Measurements from ENCODE around the gene MEIS2.

The MEIS2 gene

DNA sequence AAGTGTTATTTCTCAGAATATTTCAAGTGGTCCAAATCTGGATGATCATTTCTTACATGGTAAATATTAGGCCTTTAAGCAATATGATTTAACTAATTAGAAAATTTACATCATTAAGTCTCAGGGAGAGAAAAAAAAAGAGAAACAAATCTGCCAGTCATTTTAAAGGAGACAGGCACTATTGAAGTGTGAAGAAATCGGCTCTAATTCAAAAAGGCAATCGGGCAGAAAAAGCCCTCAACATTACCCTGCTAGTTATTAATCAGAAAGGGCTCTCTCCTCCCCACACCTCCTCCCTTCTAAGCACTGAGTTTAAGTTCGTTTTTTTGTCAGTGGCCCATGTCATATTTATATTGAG is 215.9 kb downstream of the MEIS2 start:
- Mint-ChIP-seq H3K4me3 (peak overlapping the region; percentile 76 to 86 (median 78)), H3K9me3 (no peaks in the 10 kb centered on the region), H3K27me3 (ENCODE audit: low read depth) (peaks cover 100% of the 10 kb centered on the region), H3K4me1 (peaks cover 70% of the 10 kb centered on the region), H3K36me3 (ENCODE audit: low read depth) (no peaks in the 10 kb centered on the region), H3K27ac (peak overlapping the region; percentile 81 to 98 (median 94))
- TF ChIP-seq, protein P1, sequence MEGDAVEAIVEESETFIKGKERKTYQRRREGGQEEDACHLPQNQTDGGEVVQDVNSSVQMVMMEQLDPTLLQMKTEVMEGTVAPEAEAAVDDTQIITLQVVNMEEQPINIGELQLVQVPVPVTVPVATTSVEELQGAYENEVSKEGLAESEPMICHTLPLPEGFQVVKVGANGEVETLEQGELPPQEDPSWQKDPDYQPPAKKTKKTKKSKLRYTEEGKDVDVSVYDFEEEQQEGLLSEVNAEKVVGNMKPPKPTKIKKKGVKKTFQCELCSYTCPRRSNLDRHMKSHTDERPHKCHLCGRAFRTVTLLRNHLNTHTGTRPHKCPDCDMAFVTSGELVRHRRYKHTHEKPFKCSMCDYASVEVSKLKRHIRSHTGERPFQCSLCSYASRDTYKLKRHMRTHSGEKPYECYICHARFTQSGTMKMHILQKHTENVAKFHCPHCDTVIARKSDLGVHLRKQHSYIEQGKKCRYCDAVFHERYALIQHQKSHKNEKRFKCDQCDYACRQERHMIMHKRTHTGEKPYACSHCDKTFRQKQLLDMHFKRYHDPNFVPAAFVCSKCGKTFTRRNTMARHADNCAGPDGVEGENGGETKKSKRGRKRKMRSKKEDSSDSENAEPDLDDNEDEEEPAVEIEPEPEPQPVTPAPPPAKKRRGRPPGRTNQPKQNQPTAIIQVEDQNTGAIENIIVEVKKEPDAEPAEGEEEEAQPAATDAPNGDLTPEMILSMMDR (IDR thresholded peaks at IDR 0.05; ENCODE audit: unreplicated experiment in 3 of 3), result no peak

DNA sequence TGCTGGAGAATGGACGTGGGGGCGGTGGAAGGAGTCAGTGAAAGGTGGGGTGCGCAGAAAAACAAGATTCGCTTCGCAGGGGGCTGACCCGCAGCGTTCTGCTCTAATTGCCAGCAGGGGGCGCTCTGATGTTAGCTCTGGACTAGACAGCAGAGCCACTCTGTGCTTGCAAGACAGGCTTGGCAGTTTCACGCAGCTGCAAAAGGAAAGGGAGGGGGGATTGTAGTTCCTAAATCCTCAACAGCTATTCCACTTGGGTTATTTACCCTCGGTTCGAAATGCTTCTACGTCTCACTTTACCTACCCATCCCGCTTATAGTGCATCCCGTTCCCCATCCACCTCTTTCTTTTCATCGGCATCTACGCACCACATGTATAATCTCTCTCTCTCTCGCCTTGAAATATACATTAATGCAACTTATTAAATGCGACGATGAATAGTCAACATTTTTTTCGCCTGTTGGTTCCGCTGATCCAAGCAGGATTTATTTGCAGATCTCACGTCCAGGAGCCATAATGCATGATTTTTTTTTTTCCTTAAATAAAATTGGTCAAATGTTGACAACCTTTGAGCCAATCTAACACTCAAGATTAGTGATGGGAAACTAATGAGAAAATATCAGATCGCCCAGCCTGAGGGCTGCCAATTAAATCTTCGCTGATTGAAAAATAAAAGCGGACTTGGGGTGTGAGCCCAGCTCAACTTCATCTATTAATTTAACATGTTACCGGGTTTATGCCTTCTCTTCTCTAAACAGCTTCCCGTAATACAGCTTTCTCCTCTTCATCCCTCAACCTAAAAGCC is 216.4 kb downstream of the MEIS2 start:
- Mint-ChIP-seq H3K4me1 (peaks cover 69% of the 10 kb centered on the region), H3K36me3 (ENCODE audit: low read depth) (no peaks in the 10 kb centered on the region), H3K27ac (peak overlapping the region; percentile 81 to 98 (median 94)), H3K9me3 (no peaks in the 10 kb centered on the region), H3K4me3 (peak overlapping the region; percentile 76 to 86 (median 78)), H3K27me3 (ENCODE audit: low read depth) (peaks cover 100% of the 10 kb centered on the region)
- TF ChIP-seq, protein P1 (IDR thresholded peaks at IDR 0.05; ENCODE audit: unreplicated experiment in 3 of 3), result peak; percentile 92 to 94 (median 93)

DNA sequence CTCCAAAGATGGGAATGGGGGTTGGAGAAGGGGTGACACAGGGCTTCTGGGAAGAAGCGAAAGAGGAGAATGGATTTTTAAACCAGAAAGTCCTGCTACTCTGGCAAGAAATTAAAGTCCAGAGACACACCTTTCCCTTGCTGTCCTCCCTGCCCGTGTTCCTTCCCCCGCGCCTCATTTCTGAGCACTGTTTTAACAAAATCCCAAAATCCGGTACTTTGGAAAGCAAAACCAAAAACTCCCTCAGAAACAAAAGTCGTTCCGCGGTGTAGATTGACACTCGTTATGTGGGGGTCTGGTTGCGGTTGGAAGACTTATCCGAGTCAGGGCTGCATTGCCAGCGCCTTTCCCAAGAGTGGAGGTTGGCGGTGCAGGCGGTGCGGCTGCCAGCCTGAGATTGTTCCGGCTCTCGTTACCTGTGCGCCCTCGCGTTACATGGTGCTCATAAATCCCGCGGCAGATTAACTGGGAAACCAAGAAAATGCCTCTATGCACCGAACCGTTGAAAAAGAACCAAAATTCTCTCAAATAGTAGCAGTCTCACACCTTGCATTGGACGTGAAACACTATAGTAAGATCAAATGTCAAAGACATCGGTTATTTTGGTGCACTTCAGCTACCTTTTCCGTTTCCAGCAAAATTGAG is 217.7 kb downstream of the MEIS2 start:
- no peaks in the 10 kb centered on the region for H3K9me3 Mint-ChIP-seq
- no peaks in the 10 kb centered on the region for H3K36me3 Mint-ChIP-seq (ENCODE audit: low read depth)
- peak overlapping the region; percentile 81 to 98 (median 94) for H3K27ac Mint-ChIP-seq
- TF ChIP-seq, protein P1 (IDR thresholded peaks at IDR 0.05; ENCODE audit: unreplicated experiment in 3 of 3), result no peak
- peaks cover 100% of the 10 kb centered on the region for H3K27me3 Mint-ChIP-seq (ENCODE audit: low read depth)
- H3K4me3 Mint-ChIP-seq, result peak overlapping the region; percentile 76 to 86 (median 78)
- peaks cover 72% of the 10 kb centered on the region for H3K4me1 Mint-ChIP-seq

DNA sequence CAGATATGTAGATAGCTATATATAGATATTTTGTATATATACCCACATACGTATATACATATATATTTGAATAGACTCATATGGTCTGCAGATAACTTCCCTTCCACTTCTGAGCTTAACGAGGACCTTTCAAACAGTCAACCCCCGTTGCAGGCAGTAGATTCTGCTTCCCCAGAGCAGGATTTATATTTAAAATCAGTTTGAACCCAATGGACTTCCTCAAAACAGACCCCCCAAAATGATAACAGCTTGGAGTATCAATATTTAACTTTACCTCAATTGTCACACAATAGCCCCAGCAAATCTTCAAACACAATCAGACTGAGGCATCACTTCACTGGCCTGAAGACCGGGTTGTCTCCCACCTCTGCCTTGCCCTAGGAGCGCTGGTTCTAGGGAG is 218.3 kb downstream of the MEIS2 start:
- peaks cover 100% of the 10 kb centered on the region for H3K27me3 Mint-ChIP-seq (ENCODE audit: low read depth)
- peaks cover 73% of the 10 kb centered on the region for H3K4me1 Mint-ChIP-seq
- H3K9me3 Mint-ChIP-seq, result no peaks in the 10 kb centered on the region
- no peaks in the 10 kb centered on the region for H3K36me3 Mint-ChIP-seq (ENCODE audit: low read depth)
- TF ChIP-seq, protein P1 (IDR thresholded peaks at IDR 0.05; ENCODE audit: unreplicated experiment in 3 of 3), result no peak
- H3K27ac Mint-ChIP-seq, result peak overlapping the region; percentile 81 to 98 (median 94)
- peak overlapping the region; percentile 76 to 86 (median 78) for H3K4me3 Mint-ChIP-seq

DNA sequence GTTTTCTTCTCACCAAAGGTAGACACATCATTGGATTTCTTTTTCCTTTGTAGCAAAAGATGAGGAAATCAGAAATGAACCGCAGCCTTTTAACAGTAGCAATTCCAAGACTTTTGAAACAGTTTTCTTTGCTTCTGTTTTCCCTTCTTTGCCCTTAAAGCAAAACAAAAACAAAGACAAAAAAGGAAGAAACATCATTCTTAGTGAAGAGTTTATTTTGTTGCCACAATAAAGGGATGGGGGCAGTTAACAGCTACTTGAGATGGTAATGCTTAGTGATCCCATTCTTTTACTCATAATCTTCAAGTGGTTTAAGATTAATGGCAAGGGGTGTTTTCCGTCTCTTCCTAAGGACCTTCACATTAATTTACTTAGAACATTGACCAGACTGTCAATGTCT is 218.8 kb downstream of the MEIS2 start:
- Mint-ChIP-seq H3K4me3 (peak overlapping the region in 2 of 3 experiments; percentile 69 to 75), H3K9me3 (no peaks in the 10 kb centered on the region), H3K36me3 (ENCODE audit: low read depth) (no peaks in the 10 kb centered on the region), H3K27ac (peak overlapping the region; percentile 81 to 98 (median 94)), H3K27me3 (ENCODE audit: low read depth) (peaks cover 100% of the 10 kb centered on the region), H3K4me1 (peaks cover 74% of the 10 kb centered on the region)
- TF ChIP-seq, protein P1 (IDR thresholded peaks at IDR 0.05; ENCODE audit: unreplicated experiment in 3 of 3), result no peak

Data from nephron (organoid).